Mesenchymal stem cell (in vitro differentiated cells and primary cell): ENCODE data around the gene CMBL.

ENCODE experiments used
- DNase-seq: peaks from one replicate; pipeline ENCODE4 v3.0.0-alpha.2; 2013
- H2AFZ ChIP-seq: one replicate; pipeline ENCODE4 v1.6.1; 2013; ENCODE audit warnings: low read depth, mild to moderate bottlenecking, control low read depth, inconsistent platforms, low read length, moderate library complexity
- H2AK5ac ChIP-seq: 2 replicates; pipeline ENCODE4 v1.6.1; 2013; ENCODE audit warnings: low read length, moderate library complexity, mild to moderate bottlenecking, inconsistent platforms; ENCODE audit not compliant: severe bottlenecking
- H2BK120ac ChIP-seq: one replicate; pipeline ENCODE4 v1.6.1; 2013; ENCODE audit warnings: low read depth, mild to moderate bottlenecking, inconsistent platforms, low read length, moderate library complexity
- H2BK12ac ChIP-seq, 2 experiments: one replicate each; pipeline ENCODE4 v1.6.1; 2013; ENCODE audit warnings: inconsistent platforms in 2 of 2, low read length in 2 of 2, mild to moderate bottlenecking in 2 of 2, moderate library complexity in 2 of 2, control low read depth in 1 of 2
- H2BK15ac ChIP-seq: one replicate; pipeline ENCODE4 v1.6.1; 2013; ENCODE audit warnings: mild to moderate bottlenecking, low read depth, inconsistent platforms; ENCODE audit not compliant: poor library complexity, severe bottlenecking
- H2BK5ac ChIP-seq: 2 replicates; pipeline ENCODE4 v1.6.1; 2013; ENCODE audit warnings: low read depth, mild to moderate bottlenecking, low read length, control low read depth, inconsistent platforms; ENCODE audit not compliant: poor library complexity, severe bottlenecking
- H3K14ac ChIP-seq, 2 experiments: one replicate each; pipeline ENCODE4 v1.6.1; 2013; ENCODE audit warnings: inconsistent platforms in 2 of 2, low read length in 2 of 2, control low read depth in 1 of 2, mild to moderate bottlenecking in 1 of 2, moderate library complexity in 1 of 2
- H3K18ac ChIP-seq, 2 experiments: one replicate each; pipeline ENCODE4 v1.6.1; 2013; ENCODE audit warnings: inconsistent platforms in 2 of 2, low read length in 2 of 2, control low read depth in 1 of 2, low read depth in 1 of 2, mild to moderate bottlenecking in 1 of 2
- H3K23ac ChIP-seq, 2 experiments: one replicate each; pipeline ENCODE4 v1.6.1; 2013; ENCODE audit warnings: inconsistent platforms in 2 of 2, low read length in 2 of 2, mild to moderate bottlenecking in 2 of 2, moderate library complexity in 2 of 2, control low read depth in 1 of 2
- H3K27ac ChIP-seq: 2 replicates; pipeline ENCODE4 v1.5.1; 2013; ENCODE audit warnings: mild to moderate bottlenecking, moderate library complexity, low read length, control low read depth, inconsistent platforms; ENCODE audit not compliant: poor library complexity, severe bottlenecking
- H3K27me3 ChIP-seq, 2 experiments: 2 replicates each; pipeline versions ENCODE4 v1.6.1 to v1.7.0; 2013; ENCODE audit warnings: low read length in 2 of 2, mild to moderate bottlenecking in 2 of 2, moderate library complexity in 2 of 2, control low read depth in 1 of 2, inconsistent platforms in 1 of 2; ENCODE audit not compliant: control insufficient read depth in 1 of 2, insufficient read depth in 1 of 2
- H3K36me3 ChIP-seq, 2 experiments: 2 replicates each; pipeline versions ENCODE4 v1.6.1 to v1.7.0; 2013; ENCODE audit warnings: low read length in 2 of 2, control low read depth in 1 of 2, inconsistent platforms in 1 of 2, low read depth in 1 of 2, mild to moderate bottlenecking in 1 of 2; ENCODE audit not compliant: insufficient read depth in 2 of 2, control insufficient read depth in 1 of 2
- H3K4ac ChIP-seq, 2 experiments: one replicate each; pipeline ENCODE4 v1.6.1; 2013; ENCODE audit warnings: inconsistent platforms in 2 of 2, low read length in 2 of 2, mild to moderate bottlenecking in 2 of 2, moderate library complexity in 2 of 2, control low read depth in 1 of 2, low read depth in 1 of 2
- H3K4me1 ChIP-seq: 2 replicates; pipeline ENCODE4 v1.6.1; 2013; ENCODE audit warnings: low read depth, low read length, control low read depth; ENCODE audit not compliant: control insufficient read depth, insufficient read depth
- H3K4me2 ChIP-seq: 2 replicates; pipeline ENCODE4 v1.6.1; 2013; ENCODE audit warnings: low read length, mild to moderate bottlenecking, inconsistent platforms; ENCODE audit not compliant: poor library complexity, severe bottlenecking
- H3K4me3 ChIP-seq, 2 experiments: 2 replicates each; pipeline versions ENCODE4 v1.5.1 to v1.7.0; 2013; ENCODE audit warnings: low read length in 2 of 2, mild to moderate bottlenecking in 2 of 2, control low read depth in 1 of 2, low read depth in 1 of 2; ENCODE audit not compliant: insufficient read depth in 1 of 2
- H3K79me1 ChIP-seq: replicated peaks from 2 replicates; pipeline ENCODE4 v1.6.1; 2013; ENCODE audit warnings: mild to moderate bottlenecking, control low read depth, low read length, inconsistent platforms; ENCODE audit not compliant: poor library complexity, severe bottlenecking
- H3K9ac ChIP-seq: 2 replicates; pipeline ENCODE4 v1.7.0; 2013; ENCODE audit warnings: mild to moderate bottlenecking, low read length, moderate library complexity
- H3K9me3 ChIP-seq: 2 replicates; pipeline ENCODE4 v1.7.0; 2013; ENCODE audit warnings: mild to moderate bottlenecking, low read length; ENCODE audit not compliant: control insufficient read depth
- H4K8ac ChIP-seq: one replicate; pipeline ENCODE4 v1.6.1; 2013; ENCODE audit warnings: inconsistent platforms, mild to moderate bottlenecking, low read length, moderate library complexity
- H4K91ac ChIP-seq: one replicate; pipeline ENCODE4 v1.6.1; 2013; ENCODE audit warnings: mild to moderate bottlenecking, low read length, inconsistent platforms
- WGBS: methylation state at CpG from one replicate; pipeline ENCODE4 v1.1.7; 2013; ENCODE audit warnings: mixed read lengths; 5-methylcytosine and 5-hydroxymethylcytosine counted together

Gene CMBL

DNA sequence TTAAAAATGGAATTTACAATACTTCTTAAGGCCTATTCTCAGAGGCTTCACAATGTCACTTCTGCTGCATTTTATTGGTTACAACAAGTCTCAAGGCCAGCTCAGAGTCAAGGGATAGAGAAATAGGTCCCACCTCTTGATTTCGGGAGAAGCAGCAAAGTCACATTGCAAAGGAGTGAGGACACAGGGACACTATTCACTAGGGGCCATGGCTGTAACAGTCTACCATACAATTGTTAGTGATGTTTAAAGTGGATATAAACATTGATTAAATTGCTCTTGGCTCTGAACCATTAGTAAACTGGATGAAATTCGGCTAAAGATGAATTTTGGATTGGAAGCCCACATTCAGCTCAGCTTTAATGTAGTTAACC is 21.7 kb upstream of the CMBL start:
- 88% methylated on average over 1 of the region's 2 CpGs for WGBS
- peaks cover 8% of the 10 kb centered on the region for H3K4me1 ChIP-seq
- H3K4ac ChIP-seq: no peak overlapping the region
- DNase-seq: no peak
- H3K27ac ChIP-seq: no peak overlapping the region
- no peak overlapping the region for H2BK12ac ChIP-seq
- H3K4me3 ChIP-seq: peak overlapping the region in 1 of 2 experiments; percentile 25
- H4K8ac ChIP-seq: no peak overlapping the region
- no peak overlapping the region for H2AK5ac ChIP-seq
- peak overlapping the region; percentile 51 for H3K9ac ChIP-seq
- no peak overlapping the region for H2AFZ ChIP-seq
- H3K4me2 ChIP-seq: no peak overlapping the region
- H2BK5ac ChIP-seq: no peak overlapping the region
- no peaks in the 10 kb centered on the region for H3K36me3 ChIP-seq
- no peak overlapping the region for H2BK120ac ChIP-seq
- peaks cover under 1 to 5% of the 10 kb centered on the region in 2 experiments for H3K27me3 ChIP-seq
- H3K9me3 ChIP-seq: no peaks in the 10 kb centered on the region
- H3K18ac ChIP-seq: no peak overlapping the region
- no peak overlapping the region for H4K91ac ChIP-seq
- no peak overlapping the region for H2BK15ac ChIP-seq
- H3K23ac ChIP-seq: no peak overlapping the region
- no peak overlapping the region for H3K14ac ChIP-seq
- no peaks in the 10 kb centered on the region for H3K79me1 ChIP-seq

DNA sequence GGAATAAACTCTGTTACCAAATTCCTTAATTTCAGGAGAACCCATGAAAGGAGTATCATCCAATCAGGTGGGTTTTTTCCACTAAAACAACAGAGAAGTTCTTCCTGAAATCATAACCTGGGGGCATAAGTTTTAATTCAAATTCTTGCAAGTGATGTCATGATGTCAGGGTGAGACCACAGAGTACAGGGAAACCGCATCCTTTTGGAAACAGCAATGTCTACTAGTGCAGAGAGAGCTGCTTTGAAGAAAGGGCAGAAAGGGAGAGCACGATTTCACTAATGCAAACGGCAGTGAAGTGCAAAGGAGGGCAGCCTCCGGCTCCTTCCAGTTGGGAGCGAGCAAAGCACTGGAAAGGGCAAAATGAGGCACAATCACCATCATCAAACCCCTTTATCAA is 20.6 kb upstream of the CMBL start:
- no peak for DNase-seq
- no peak overlapping the region for H2BK5ac ChIP-seq
- no peak overlapping the region for H3K4ac ChIP-seq
- no peak overlapping the region for H2BK12ac ChIP-seq
- no peak overlapping the region for H4K91ac ChIP-seq
- peaks cover 0 to 5% of the 10 kb centered on the region in 2 experiments for H3K27me3 ChIP-seq
- H3K9me3 ChIP-seq: no peaks in the 10 kb centered on the region
- H3K14ac ChIP-seq: no peak overlapping the region
- no peak overlapping the region for H3K27ac ChIP-seq
- no peak overlapping the region for H2AFZ ChIP-seq
- 84% methylated on average over 5 of the region's 5 CpGs for WGBS
- H3K23ac ChIP-seq: no peak overlapping the region
- no peak overlapping the region for H3K4me2 ChIP-seq
- no peak overlapping the region for H2AK5ac ChIP-seq
- H3K4me1 ChIP-seq: peaks cover 6% of the 10 kb centered on the region
- no peak overlapping the region for H4K8ac ChIP-seq
- no peaks in the 10 kb centered on the region for H3K79me1 ChIP-seq
- no peak overlapping the region for H3K18ac ChIP-seq
- H2BK120ac ChIP-seq: no peak overlapping the region
- H3K4me3 ChIP-seq: no peak overlapping the region
- no peak overlapping the region for H3K9ac ChIP-seq
- no peak overlapping the region for H2BK15ac ChIP-seq
- no peaks in the 10 kb centered on the region for H3K36me3 ChIP-seq

DNA sequence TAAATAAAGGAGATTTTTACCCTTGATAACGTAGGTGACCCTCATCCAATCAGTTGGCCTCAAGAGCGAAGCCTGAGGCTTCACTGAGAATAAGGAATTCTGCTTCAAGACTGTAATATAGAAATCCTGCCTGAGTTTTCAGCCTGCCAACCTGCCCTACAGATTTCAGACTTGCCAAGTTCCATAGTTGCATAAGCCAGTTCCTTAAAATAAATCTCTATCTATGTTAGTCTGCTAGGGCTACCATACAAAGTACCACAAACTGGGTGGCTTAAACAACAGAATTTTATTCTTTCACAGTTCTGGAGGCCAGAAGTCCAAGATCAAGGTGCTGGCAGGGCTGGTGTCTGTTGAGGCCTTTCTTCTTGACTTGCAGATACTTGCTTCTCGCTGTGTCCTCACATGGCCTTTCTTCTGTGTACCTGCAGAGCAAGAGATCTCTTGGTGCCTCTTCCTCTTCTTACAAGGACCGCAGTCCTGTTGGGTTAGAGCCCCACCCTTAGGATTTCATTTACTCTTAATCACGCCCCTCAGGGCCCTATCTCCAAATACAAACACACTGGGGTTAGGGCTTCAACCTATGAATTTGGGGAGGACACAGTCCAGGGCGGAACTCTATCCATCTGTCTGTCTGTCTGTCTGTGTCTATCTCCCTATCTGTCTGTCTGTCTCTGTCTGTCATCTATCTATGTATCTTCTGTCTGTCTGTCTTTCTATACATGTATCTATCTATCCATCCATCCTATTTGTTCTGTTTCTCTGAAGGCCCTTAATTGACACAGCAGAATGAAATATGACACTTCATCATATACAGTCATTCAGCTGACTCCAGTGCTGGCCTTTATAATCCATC is 17.0 kb upstream of the CMBL start:
- no peak overlapping the region for H3K14ac ChIP-seq
- no peak for DNase-seq
- no peaks in the 10 kb centered on the region for H3K36me3 ChIP-seq
- no peaks in the 10 kb centered on the region for H3K9me3 ChIP-seq
- no peak overlapping the region for H3K23ac ChIP-seq
- no peak overlapping the region for H2BK12ac ChIP-seq
- no peak overlapping the region for H2BK120ac ChIP-seq
- H2BK15ac ChIP-seq: no peak overlapping the region
- H3K4me3 ChIP-seq: no peak overlapping the region
- no peak overlapping the region for H2AFZ ChIP-seq
- H3K27ac ChIP-seq: no peak overlapping the region
- no peak overlapping the region for H4K91ac ChIP-seq
- H3K4me2 ChIP-seq: no peak overlapping the region
- no peaks in the 10 kb centered on the region for H3K4me1 ChIP-seq
- no peak overlapping the region for H2AK5ac ChIP-seq
- WGBS: 94% methylated on average over 6 of the region's 6 CpGs
- H3K4ac ChIP-seq: no peak overlapping the region
- no peak overlapping the region for H4K8ac ChIP-seq
- no peaks in the 10 kb centered on the region for H3K79me1 ChIP-seq
- no peak overlapping the region for H3K9ac ChIP-seq
- no peak overlapping the region for H3K18ac ChIP-seq
- H2BK5ac ChIP-seq: no peak overlapping the region
- no peaks in the 10 kb centered on the region for H3K27me3 ChIP-seq

DNA sequence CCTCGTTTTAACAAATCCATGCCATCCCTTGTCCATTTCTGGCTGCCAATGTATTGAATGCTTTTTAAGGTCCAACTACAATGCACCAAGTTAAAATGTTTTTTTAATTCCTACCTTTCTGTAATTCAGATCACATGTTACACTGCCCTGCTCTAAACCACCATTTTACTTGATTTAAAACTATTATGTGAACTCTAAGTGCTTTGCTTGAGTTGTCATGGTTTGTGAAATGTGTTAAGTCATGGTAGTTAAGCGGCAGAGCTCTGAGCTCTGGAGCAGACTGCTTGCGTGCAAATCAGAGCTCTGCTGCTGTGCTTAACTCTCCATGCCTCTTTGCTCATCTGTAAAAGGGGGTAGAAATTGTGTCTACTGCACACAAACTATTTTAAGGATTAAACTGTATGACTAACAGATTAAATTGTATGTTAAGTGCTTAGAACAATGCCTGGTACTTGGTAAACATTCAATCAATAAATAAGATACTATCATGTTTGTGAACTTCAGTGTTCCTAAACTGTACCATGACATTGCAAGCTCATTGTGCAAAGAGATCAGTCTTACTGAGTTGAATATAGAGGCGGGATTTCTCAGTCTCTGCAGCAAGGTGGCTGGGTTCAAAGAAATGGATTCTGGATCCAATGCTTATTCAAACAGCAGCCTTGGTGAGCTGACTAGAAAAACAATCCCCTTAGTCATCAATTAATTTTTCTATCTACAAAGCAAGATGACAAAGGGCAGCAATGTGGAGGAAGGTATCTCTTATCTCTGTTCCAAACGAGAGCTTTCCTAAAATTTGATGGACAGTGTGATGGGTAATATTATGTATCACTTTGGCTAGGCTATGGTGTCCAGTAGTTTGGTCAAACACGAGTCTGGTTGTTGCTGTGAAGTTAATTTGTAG is 16.1 kb upstream of the CMBL start:
- Histone ChIP-seq H4K8ac (no peak overlapping the region), H3K14ac (no peak overlapping the region), H3K79me1 (no peaks in the 10 kb centered on the region), H3K4me1 (no peaks in the 10 kb centered on the region), H3K27me3 (no peaks in the 10 kb centered on the region), H4K91ac (no peak overlapping the region), H3K27ac (no peak overlapping the region), H3K18ac (no peak overlapping the region), H2AK5ac (no peak overlapping the region), H3K4me3 (no peak overlapping the region), H3K36me3 (no peaks in the 10 kb centered on the region), H2BK12ac (no peak overlapping the region), H2AFZ (no peak overlapping the region), H3K4ac (no peak overlapping the region), H3K9me3 (no peaks in the 10 kb centered on the region), H3K23ac (no peak overlapping the region), H3K9ac (no peak overlapping the region), H2BK120ac (no peak overlapping the region), H2BK15ac (no peak overlapping the region), H3K4me2 (no peak overlapping the region), H2BK5ac (no peak overlapping the region)
- peak; percentile 75 for DNase-seq
- 65% methylated on average over 5 of the region's 6 CpGs for WGBS
